ENCODE results near the gene CAPN13.

The CAPN13 gene

GRCh38 chr2:30710016-30710415, 97.2 kb downstream of the CAPN13 start:
- Histone ChIP-seq H3K4me3 (ENCODE audit: low read length) (no peak overlapping the region), H3K27ac (ENCODE audit: low read length) (no peak overlapping the region), H3K79me2 (ENCODE audit: low read length) (no peaks in the 10 kb centered on the region)

DNA sequence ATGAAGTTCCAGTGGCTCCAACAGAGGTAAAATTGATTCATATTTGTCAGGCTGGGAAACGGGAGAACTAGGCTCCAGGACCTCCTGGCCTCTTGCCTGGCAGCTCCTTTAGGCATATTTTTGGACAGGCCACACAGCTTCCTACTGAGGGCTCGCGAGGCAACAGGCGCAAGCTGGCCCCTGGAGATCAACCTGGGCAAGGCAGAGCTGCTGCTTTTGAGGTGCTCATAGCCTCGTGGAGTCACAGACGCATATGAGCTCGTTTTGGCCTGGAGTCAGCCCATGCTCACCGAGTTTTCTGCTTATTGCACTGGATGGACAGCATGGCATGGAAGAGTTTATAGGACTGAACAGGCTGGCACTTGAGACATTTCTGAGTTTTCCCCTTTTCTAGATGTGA, 97.7 kb downstream of the CAPN13 start:
- Histone ChIP-seq H3K4me2 (ENCODE audit: low read length) (no peak overlapping the region), H3K27ac (ENCODE audit: low read length) (no peak overlapping the region), H3K27me3 (ENCODE audit: low read depth, low read length) (no peaks in the 10 kb centered on the region), H2AFZ (ENCODE audit: low read depth, low read length) (no peak overlapping the region), H4K20me1 (ENCODE audit: insufficient read depth, low read length) (no peaks in the 10 kb centered on the region), H3K36me3 (replicated peaks; ENCODE audit: low read depth, low read length) (no peaks in the 10 kb centered on the region), H3K4me1 (ENCODE audit: low read length) (peaks cover 9% of the 10 kb centered on the region), H3K4me3 (ENCODE audit: low read length) (no peak overlapping the region), H3K79me2 (ENCODE audit: low read length) (no peaks in the 10 kb centered on the region), H3K9ac (ENCODE audit: low read length) (no peak overlapping the region), H3K9me3 (ENCODE audit: insufficient read depth, low read length) (no peaks in the 10 kb centered on the region)
- TF ChIP-seq CTCF (IDR thresholded peaks at IDR 0.05; ENCODE audit: low read depth, low read length) (no peak), EZH2phosphoT487 (IDR thresholded peaks at IDR 0.05; ENCODE audit: low read depth) (no peak)

More at GRCh38 chr2:30710016-30710415, 97.2 kb downstream of the CAPN13 start:
- no peaks in the 10 kb centered on the region for H3K36me3 ChIP-seq (replicated peaks; ENCODE audit: low read depth, low read length)
- no peaks in the 10 kb centered on the region for H3K27me3 ChIP-seq (ENCODE audit: low read depth, low read length)
- no peaks in the 10 kb centered on the region for H3K9me3 ChIP-seq (ENCODE audit: insufficient read depth, low read length)
- no peak for TF ChIP-seq EZH2phosphoT487 (IDR thresholded peaks at IDR 0.05; ENCODE audit: low read depth)
- TF ChIP-seq CTCF (IDR thresholded peaks at IDR 0.05; ENCODE audit: low read depth, low read length): no peak
- no peaks in the 10 kb centered on the region for H4K20me1 ChIP-seq (ENCODE audit: insufficient read depth, low read length)
- no peak overlapping the region for H2AFZ ChIP-seq (ENCODE audit: low read depth, low read length)
- H3K4me2 ChIP-seq (ENCODE audit: low read length): no peak overlapping the region
- H3K4me1 ChIP-seq (ENCODE audit: low read length): peaks cover 14% of the 10 kb centered on the region
- H3K9ac ChIP-seq (ENCODE audit: low read length): no peak overlapping the region

- TF ChIP-seq EZH2phosphoT487 (IDR thresholded peaks at IDR 0.05; ENCODE audit: low read depth): no peak
- peak; percentile 38 for TF ChIP-seq CTCF (IDR thresholded peaks at IDR 0.05; ENCODE audit: low read depth, low read length)
- Histone ChIP-seq H3K27me3 (ENCODE audit: low read depth, low read length) (no peaks in the 10 kb centered on the region), H3K4me2 (ENCODE audit: low read length) (no peak overlapping the region), H3K9ac (ENCODE audit: low read length) (no peak overlapping the region), H3K36me3 (replicated peaks; ENCODE audit: low read depth, low read length) (no peaks in the 10 kb centered on the region), H3K4me1 (ENCODE audit: low read length) (0 out of 2 replicates have a peak, but pooled peaks cover 2% of the 10 kb centered on the region), H3K4me3 (ENCODE audit: low read length) (no peak overlapping the region), H4K20me1 (ENCODE audit: insufficient read depth, low read length) (no peaks in the 10 kb centered on the region), H3K9me3 (ENCODE audit: insufficient read depth, low read length) (no peaks in the 10 kb centered on the region), H3K27ac (ENCODE audit: low read length) (no peak overlapping the region), H3K79me2 (ENCODE audit: low read length) (no peaks in the 10 kb centered on the region), H2AFZ (ENCODE audit: low read depth, low read length) (no peak overlapping the region)
Observed at GRCh38 chr2:30708491-30709290, 98.6 kb downstream of the CAPN13 start.

DNA sequence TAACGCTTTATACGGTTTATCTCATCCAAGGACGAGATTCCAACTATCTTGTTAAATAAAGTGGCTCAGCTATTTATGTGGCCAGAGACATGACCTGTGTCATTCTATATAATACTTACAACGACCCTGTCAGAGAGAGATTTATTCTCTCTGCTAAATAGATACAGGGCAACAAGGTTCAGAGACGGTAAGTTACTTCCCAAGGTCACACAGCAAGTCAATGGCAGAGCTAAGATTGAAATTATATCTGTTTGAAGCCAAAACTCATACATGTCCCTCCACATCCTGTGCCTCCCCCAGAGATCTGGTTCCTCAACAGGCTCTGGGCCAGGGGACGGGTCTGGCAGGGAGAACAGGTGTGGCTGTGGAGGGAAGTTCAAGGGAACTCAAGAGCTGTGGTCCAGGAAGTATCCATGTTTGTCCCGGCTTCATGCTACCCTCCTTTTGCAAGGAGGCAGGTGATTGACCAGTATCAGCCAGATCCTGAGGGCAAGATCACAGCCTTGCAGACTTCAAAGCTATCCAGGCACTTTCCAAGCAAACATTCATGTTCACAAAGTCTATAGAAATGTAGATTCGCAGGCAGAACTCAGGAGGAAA, 99.8 kb downstream of the CAPN13 start:
- H3K27me3 ChIP-seq (ENCODE audit: low read depth, low read length): peaks cover 5% of the 10 kb centered on the region; the same call in 1 of the 2 replicates
- 0 out of 2 replicates have a peak, but pooled peaks cover 2% of the 10 kb centered on the region for H3K4me1 ChIP-seq (ENCODE audit: low read length)
- H4K20me1 ChIP-seq (ENCODE audit: insufficient read depth, low read length): no peaks in the 10 kb centered on the region
- H3K4me3 ChIP-seq (ENCODE audit: low read length): no peak overlapping the region
- H3K9ac ChIP-seq (ENCODE audit: low read length): no peak overlapping the region
- H3K79me2 ChIP-seq (ENCODE audit: low read length): no peaks in the 10 kb centered on the region
- TF ChIP-seq EZH2phosphoT487 (IDR thresholded peaks at IDR 0.05; ENCODE audit: low read depth) (no peak), CTCF (IDR thresholded peaks at IDR 0.05; ENCODE audit: low read depth, low read length) (no peak)
- no peak overlapping the region for H3K4me2 ChIP-seq (ENCODE audit: low read length)
- no peaks in the 10 kb centered on the region for H3K36me3 ChIP-seq (replicated peaks; ENCODE audit: low read depth, low read length)
- H3K9me3 ChIP-seq (ENCODE audit: insufficient read depth, low read length): peaks cover 7% of the 10 kb centered on the region; the same call in 1 of the 2 replicates
- H2AFZ ChIP-seq (ENCODE audit: low read depth, low read length): no peak overlapping the region
- H3K27ac ChIP-seq (ENCODE audit: low read length): no peak overlapping the region

All from OCI-LY3 (cell line).